Mammary epithelial cell (primary cell): ENCODE results near the gene CREB3L2.

Experiments
- EZH2 ChIP-seq: IDR thresholded peaks from 2 replicates; pipeline ENCODE4 v1.6.1; 2012; ENCODE audit warnings: low read length, inconsistent platforms, borderline replicate concordance
- TF ChIP-seq, protein P1 (sequence below), 2 donors: IDR thresholded peaks in 1 of 2; conservative IDR thresholded peaks in 1 of 2; 2 replicates each; pipeline ENCODE4 v1.5.1; 2011 to 2012; ENCODE audit warnings: inconsistent platforms in 2 of 2, low read length in 2 of 2, mild to moderate bottlenecking in 2 of 2, control low read depth in 1 of 2, low read depth in 1 of 2; ENCODE audit not compliant: insufficient read depth in 1 of 2; ENCODE audit errors: extremely low read depth in 1 of 2

DNA sequence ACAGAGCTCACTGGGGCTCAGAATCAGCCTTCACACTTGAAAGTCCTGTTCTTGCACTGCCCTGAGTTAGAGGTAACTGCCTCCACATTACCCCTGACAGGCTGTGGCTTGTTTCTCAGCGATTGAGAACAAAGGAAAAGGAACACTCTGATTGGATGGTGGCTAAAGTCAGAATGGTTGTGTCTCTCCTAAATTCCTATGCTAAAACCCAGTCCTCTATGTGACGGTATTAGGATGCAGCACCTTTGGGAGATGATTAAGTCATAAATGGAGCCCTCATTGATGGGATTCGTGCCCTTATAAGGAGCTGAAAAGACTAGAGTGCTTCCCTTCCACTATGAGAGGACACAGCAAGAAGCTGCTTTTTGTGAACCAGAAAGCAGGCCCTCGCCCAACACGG is 116.2 kb downstream of the CREB3L2 start:
- no peak for TF ChIP-seq EZH2
- TF ChIP-seq, protein P1, sequence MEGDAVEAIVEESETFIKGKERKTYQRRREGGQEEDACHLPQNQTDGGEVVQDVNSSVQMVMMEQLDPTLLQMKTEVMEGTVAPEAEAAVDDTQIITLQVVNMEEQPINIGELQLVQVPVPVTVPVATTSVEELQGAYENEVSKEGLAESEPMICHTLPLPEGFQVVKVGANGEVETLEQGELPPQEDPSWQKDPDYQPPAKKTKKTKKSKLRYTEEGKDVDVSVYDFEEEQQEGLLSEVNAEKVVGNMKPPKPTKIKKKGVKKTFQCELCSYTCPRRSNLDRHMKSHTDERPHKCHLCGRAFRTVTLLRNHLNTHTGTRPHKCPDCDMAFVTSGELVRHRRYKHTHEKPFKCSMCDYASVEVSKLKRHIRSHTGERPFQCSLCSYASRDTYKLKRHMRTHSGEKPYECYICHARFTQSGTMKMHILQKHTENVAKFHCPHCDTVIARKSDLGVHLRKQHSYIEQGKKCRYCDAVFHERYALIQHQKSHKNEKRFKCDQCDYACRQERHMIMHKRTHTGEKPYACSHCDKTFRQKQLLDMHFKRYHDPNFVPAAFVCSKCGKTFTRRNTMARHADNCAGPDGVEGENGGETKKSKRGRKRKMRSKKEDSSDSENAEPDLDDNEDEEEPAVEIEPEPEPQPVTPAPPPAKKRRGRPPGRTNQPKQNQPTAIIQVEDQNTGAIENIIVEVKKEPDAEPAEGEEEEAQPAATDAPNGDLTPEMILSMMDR (conservative IDR thresholded peaks at IDR 0.05 in 1 of 2, IDR thresholded peaks at IDR 0.05 in 1 of 2; ENCODE audit: extremely low read depth in 1 of 2, insufficient read depth in 1 of 2, low read depth in 1 of 2, low read length in 2 of 2) = no peak
